K562 (cell line): ENCODE data around the gene ETS1. TPM values are rescaled to one million over a fixed set of nuclear protein-coding genes. Genes with fewer than 3 reads are reported as not detected.

ENCODE experiments used
- ATAC-seq: fragments of 200-7000 bp; cut with Tn5 transposase; 3 replicates; pipeline ENCODE4 v1.9.1; 2020; ENCODE audit warnings: moderate library complexity
- BruUV-seq: library from RNA; stranded (reverse); fragments of 400-500 nt; replicated peaks from 2 replicates; lab custom pipeline; 2021; lab: Mats Ljungman, UMichigan
- CTCF ChIA-PET: fragments of 300-600 bp; formaldehyde crosslinking; extraction: SDS; loops from one replicate; lab custom pipeline; 2021; ENCODE audit warnings: low intra/inter-chr PET ratio; lab: Yijun Ruan, JAX
- POLR2A ChIA-PET: fragments of 300-600, 350-650 bp; sonication (Branson Sonifier 250); formaldehyde crosslinking; extraction: SDS; loops from one replicate; lab custom pipeline; 2021; ENCODE audit warnings: antibody characterized with exemption, inconsistent platforms; lab: Yijun Ruan, JAX
- DNase-seq, 4 experiments: peaks; one replicate each; pipeline versions ENCODE4 v3.0.0 to v3.0.0-alpha.2; 2011 to 2018; ENCODE audit warnings: low spot score in 3 of 4, mixed read lengths in 3 of 4; ENCODE audit errors: extremely low read depth in 1 of 4
- FAIRE-seq: peaks from 2 replicates; lab custom pipeline; 2011; peaks lifted over from hg19 to GRCh38; lab: Jason Lieb, UNC
- H2AFZ ChIP-seq: 2 replicates; pipeline ENCODE4 v1.6.0; 2011; ENCODE audit warnings: low read depth, low read length, control low read depth, inconsistent platforms
- H3K27ac ChIP-seq: fragments of 200-600 bp; 3 replicates; pipeline ENCODE4 v1.8.0; 2011; ENCODE audit warnings: low read depth, mild to moderate bottlenecking, control low read depth, inconsistent platforms, low read length, moderate library complexity, mixed read lengths; ENCODE audit errors: extremely low read depth
- H3K27me3 ChIP-seq, 2 experiments: fragments of 300-600 bp in 1 of 2; 2 replicates in 1 of 2; 3 replicates in 1 of 2; pipeline versions ENCODE4 v1.6.0 to v1.8.0; 2011; ENCODE audit warnings: inconsistent platforms in 2 of 2, low read length in 2 of 2, mild to moderate bottlenecking in 1 of 2, mixed read lengths in 1 of 2, moderate library complexity in 1 of 2; ENCODE audit not compliant: control insufficient read depth in 2 of 2, insufficient read depth in 2 of 2
- H3K36me3 ChIP-seq: fragments of 300-600 bp; 3 replicates; pipeline ENCODE4 v1.8.0; 2011; ENCODE audit warnings: mild to moderate bottlenecking, low read length, inconsistent platforms; ENCODE audit not compliant: control insufficient read depth, insufficient read depth
- H3K4me1 ChIP-seq, 2 experiments: fragments of 200-600 bp in 1 of 2; replicated peaks in 1 of 2; 2 replicates in 1 of 2; 3 replicates in 1 of 2; pipeline versions ENCODE4 v1.5.1 to v1.8.0; 2011; ENCODE audit warnings: inconsistent platforms in 2 of 2, low read length in 2 of 2, mild to moderate bottlenecking in 1 of 2, mixed read lengths in 1 of 2, moderate library complexity in 1 of 2; ENCODE audit not compliant: control insufficient read depth in 2 of 2, insufficient read depth in 2 of 2
- H3K4me2 ChIP-seq: 2 replicates; pipeline ENCODE4 v1.6.1; 2011; ENCODE audit warnings: low read length, control low read depth, inconsistent platforms, mixed read lengths; ENCODE audit not compliant: insufficient read depth
- H3K4me3 ChIP-seq: fragments of 200-600 bp; sonication (generic), shearing (Covaris generic); 2 replicates; pipeline ENCODE4 v1.5.1; 2016; ENCODE audit warnings: control low read depth, inconsistent platforms
- H3K79me2 ChIP-seq: fragments of 200-600 bp; 3 replicates; pipeline ENCODE4 v1.8.0; 2011; ENCODE audit warnings: low read length, inconsistent platforms; ENCODE audit not compliant: control insufficient read depth, insufficient read depth
- H3K9ac ChIP-seq, 2 experiments: 2 replicates each; pipeline versions ENCODE4 v1.6.0 to v1.6.1; 2011; ENCODE audit warnings: low read depth in 2 of 2, low read length in 2 of 2, control low read depth in 1 of 2, inconsistent platforms in 1 of 2, mild to moderate bottlenecking in 1 of 2, mixed read lengths in 1 of 2; ENCODE audit not compliant: insufficient read depth in 1 of 2
- H3K9me1 ChIP-seq: one replicate; pipeline ENCODE4 v1.6.0; 2011; ENCODE audit warnings: inconsistent platforms, mild to moderate bottlenecking, low read length, moderate library complexity; ENCODE audit not compliant: control insufficient read depth, insufficient read depth
- H3K9me3 ChIP-seq: replicated peaks from 2 replicates; pipeline ENCODE4 v1.5.1; 2011; ENCODE audit warnings: low read depth, low read length, inconsistent platforms; ENCODE audit not compliant: control insufficient read depth, insufficient read depth
- H4K20me1 ChIP-seq: replicated peaks from 2 replicates; pipeline ENCODE4 v1.6.1; 2011; ENCODE audit warnings: low read length, inconsistent platforms, mixed read lengths; ENCODE audit not compliant: control insufficient read depth, insufficient read depth
- CREM ChIP-seq: IDR thresholded peaks from 2 replicates; pipeline ENCODE4 v1.6.1; 2014; ENCODE audit warnings: antibody characterized with exemption, low read depth
- HCFC1 ChIP-seq: IDR thresholded peaks from 2 replicates; pipeline ENCODE4 v1.6.1; 2012; ENCODE audit warnings: low read depth, low read length, improper control_type of control experiment
- NFATC3 ChIP-seq: fragments of 450-650 bp; IDR thresholded peaks from 2 replicates; pipeline ENCODE4 v1.6.1; 2017; ENCODE audit warnings: mild to moderate bottlenecking
- NFXL1 ChIP-seq: fragments of 450-650 bp; formaldehyde crosslinking; IDR thresholded peaks from 2 replicates; pipeline ENCODE4 v1.4.0; 2021; ENCODE audit warnings: mild to moderate bottlenecking
- POLR2A ChIP-seq: fragments of 450-650 bp; conservative IDR thresholded peaks from 2 replicates; pipeline ENCODE4 v1.6.1; 2016
- TCF3 ChIP-seq: sonication (generic); formaldehyde crosslinking; IDR thresholded peaks from 2 replicates; pipeline ENCODE4 v1.4.0; 2020; ENCODE audit warnings: mild to moderate bottlenecking, missing genetic modification reagents
- TSHZ1 ChIP-seq: fragments of 250-450 bp; sonication (Bioruptor Pico); IDR thresholded peaks from 2 replicates; pipeline ENCODE4 v1.4.0; 2020; ENCODE audit warnings: mild to moderate bottlenecking, moderate library complexity
- USF2 ChIP-seq: sonication (generic); formaldehyde crosslinking; IDR thresholded peaks from 2 replicates; pipeline ENCODE4 v1.5.0; 2020; ENCODE audit warnings: missing genetic modification reagents
- ZBTB11 ChIP-seq, 3 experiments: fragments of 200-800 bp in 1 of 3; fragments of 250-450 bp in 1 of 3; fragments of 450-650 bp in 1 of 3; sonication (Bioruptor Pico) in 1 of 3; sonication (Bioruptor generic) in 1 of 3; formaldehyde crosslinking in 1 of 3; IDR thresholded peaks; 2 replicates each; pipeline versions ENCODE4 v1.6.1 to v1.8.0; 2016 to 2022; ENCODE audit warnings: mild to moderate bottlenecking in 2 of 3, missing genetic modification characterization in 2 of 3, missing compliant biosample characterization in 1 of 3, moderate library complexity in 1 of 3
- ZC3H11A ChIP-seq: IDR thresholded peaks from 2 replicates; pipeline ENCODE4 v1.6.1; 2012; ENCODE audit warnings: low read depth, low read length, improper control_type of control experiment
- ZNF445 ChIP-seq: fragments of 250-450 bp; sonication (Bioruptor Pico); IDR thresholded peaks from 2 replicates; pipeline ENCODE4 v1.4.0; 2020; ENCODE audit warnings: low read depth, mild to moderate bottlenecking, moderate library complexity
- WGBS: fragments of 100-300 bp; shearing (Covaris generic); methylation state at CpG from one replicate; pipeline ENCODE4 v1.1.6; 2016; ENCODE audit warnings: low coverage, mixed read lengths; ENCODE audit not compliant: insufficient coverage; ENCODE audit errors: missing lambda C conversion rate; 5-methylcytosine and 5-hydroxymethylcytosine counted together
- in situ Hi-C: fragments of 300-500 bp; cut with MboI; formaldehyde crosslinking; loops from 4 replicates; pipeline ENCODE4 v1.15.0; 2018; ENCODE audit warnings: inconsistent platforms, mixed read lengths
- intact Hi-C: fragments of 100-400 bp; cut with micrococcal nuclease; formaldehyde crosslinking; loops from 2 replicates; pipeline ENCODE4 v1.14.2; 2022
- polyA plus RNA-seq, 8 experiments: library from polyadenylated mRNA; depleted of rRNA in 4 of 8; stranded (reverse) in 5 of 8; unstranded in 3 of 8; fragments of >200 nt; fragmentation: Nextera tagmentation in 2 of 8; fragmentation: Illumina TruSeq in 1 of 8; extraction: Ambion mirVana in 2 of 8; extraction: Trizol in 1 of 8; gene quantifications; 2 replicates each; pipeline versions ENCODE4 v1.2.1 to v1.2.3, GENCODE V29; 2011 to 2014; ENCODE audit warnings: inconsistent platforms in 1 of 8, missing spikeins in 1 of 8
- total RNA-seq, 7 experiments: library from RNA; depleted of rRNA in 6 of 7; stranded (reverse); fragments of >200 nt in 6 of 7; fragmentation: Illumina TruSeq in 2 of 7; extraction: Trizol in 2 of 7; gene quantifications; 2 replicates each; pipeline versions ENCODE4 v1.2.1 to v1.2.3, GENCODE V29; 2011 to 2021; ENCODE audit warnings: low replicate concordance in 1 of 7

Gene ETS1
- total and polyA plus RNA-seq, 9 of the 15 experiments (the other 6 are each of a cell fraction or from before 2014, with no cell fraction given): 0.04 to 1.4 (median 0.23) TPM

- no peak overlapping the region for H3K4me3 ChIP-seq
- no peaks in the 10 kb centered on the region for H3K27me3 ChIP-seq
- no TSS peak for BruUV-seq
- no peaks in the 10 kb centered on the region for H3K9me1 ChIP-seq
- no peaks in the 10 kb centered on the region for H3K36me3 ChIP-seq
- WGBS: 5% methylated on average over 3 of the region's 3 CpGs
- H3K9me3 ChIP-seq: no peaks in the 10 kb centered on the region
- CTCF ChIA-PET: no interaction called here
- POLR2A ChIA-PET: no interaction called here
- no peak for DNase-seq
- no peak for TF ChIP-seq NFATC3
- no peak for TF ChIP-seq ZNF445 (CRISPR knock-in tag)
- TF ChIP-seq TCF3 (CRISPR knock-in tag): no peak
- TF ChIP-seq NFXL1: no peak
- TF ChIP-seq POLR2A: no peak
- no peak for TF ChIP-seq CREM
- TF ChIP-seq HCFC1: no peak
- TF ChIP-seq USF2 (CRISPR knock-in tag): no peak
- no peak for TF ChIP-seq TSHZ1 (CRISPR knock-in tag)
- no peak for TF ChIP-seq ZBTB11 (CRISPR knock-in tag; IDR thresholded peaks at IDR 0.05)
- no peak for TF ChIP-seq ZC3H11A
- TF ChIP-seq, all 486 proteins: peak for 0
- Histone ChIP-seq H4K20me1 (no peaks in the 10 kb centered on the region), H3K27ac (no peak overlapping the region), H3K4me2 (no peak overlapping the region), H2AFZ (no peak overlapping the region), H3K9ac (no peak overlapping the region), H3K4me1 (no peaks in the 10 kb centered on the region; a peak in 1 of 5 replicates), H3K79me2 (no peaks in the 10 kb centered on the region)
- ATAC-seq (no peak), FAIRE-seq (no peak)
- intact Hi-C loops: no loop called here
- in situ Hi-C loops: no loop called here
These were observed 129.5 kb downstream of the ETS1 start for GRCh38 chr11:128457874-128458273.
